ENCODE measurements around the gene IHH.
A peak's percentile ranks its signal among the peaks of the same experiment; 100 is the strongest.

Gene IHH

GRCh38 chr2:219084791-219085190, 24.1 kb upstream of the IHH start:
- no peak overlapping the region for H3K4me3 ChIP-seq (ENCODE audit: low read length)
- TF ChIP-seq, protein P1, sequence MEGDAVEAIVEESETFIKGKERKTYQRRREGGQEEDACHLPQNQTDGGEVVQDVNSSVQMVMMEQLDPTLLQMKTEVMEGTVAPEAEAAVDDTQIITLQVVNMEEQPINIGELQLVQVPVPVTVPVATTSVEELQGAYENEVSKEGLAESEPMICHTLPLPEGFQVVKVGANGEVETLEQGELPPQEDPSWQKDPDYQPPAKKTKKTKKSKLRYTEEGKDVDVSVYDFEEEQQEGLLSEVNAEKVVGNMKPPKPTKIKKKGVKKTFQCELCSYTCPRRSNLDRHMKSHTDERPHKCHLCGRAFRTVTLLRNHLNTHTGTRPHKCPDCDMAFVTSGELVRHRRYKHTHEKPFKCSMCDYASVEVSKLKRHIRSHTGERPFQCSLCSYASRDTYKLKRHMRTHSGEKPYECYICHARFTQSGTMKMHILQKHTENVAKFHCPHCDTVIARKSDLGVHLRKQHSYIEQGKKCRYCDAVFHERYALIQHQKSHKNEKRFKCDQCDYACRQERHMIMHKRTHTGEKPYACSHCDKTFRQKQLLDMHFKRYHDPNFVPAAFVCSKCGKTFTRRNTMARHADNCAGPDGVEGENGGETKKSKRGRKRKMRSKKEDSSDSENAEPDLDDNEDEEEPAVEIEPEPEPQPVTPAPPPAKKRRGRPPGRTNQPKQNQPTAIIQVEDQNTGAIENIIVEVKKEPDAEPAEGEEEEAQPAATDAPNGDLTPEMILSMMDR (conservative IDR thresholded peaks at IDR 0.05; ENCODE audit: low read depth, low read length), result no peak
- no peak for DNase-seq (ENCODE audit: low read depth)

- no peak overlapping the region for H3K4me3 ChIP-seq (ENCODE audit: low read length)
- no peak for DNase-seq (ENCODE audit: low read depth)
- TF ChIP-seq, protein P1 (conservative IDR thresholded peaks at IDR 0.05; ENCODE audit: low read depth, low read length), result no peak
Observed at GRCh38 chr2:219082332-219082958, 21.7 kb upstream of the IHH start.

GRCh38 chr2:219081701-219082331, 21.1 kb upstream of the IHH start:
- H3K4me3 ChIP-seq (ENCODE audit: low read length), result no peak overlapping the region
- TF ChIP-seq, protein P1 (conservative IDR thresholded peaks at IDR 0.05; ENCODE audit: low read depth, low read length), result no peak

DNA sequence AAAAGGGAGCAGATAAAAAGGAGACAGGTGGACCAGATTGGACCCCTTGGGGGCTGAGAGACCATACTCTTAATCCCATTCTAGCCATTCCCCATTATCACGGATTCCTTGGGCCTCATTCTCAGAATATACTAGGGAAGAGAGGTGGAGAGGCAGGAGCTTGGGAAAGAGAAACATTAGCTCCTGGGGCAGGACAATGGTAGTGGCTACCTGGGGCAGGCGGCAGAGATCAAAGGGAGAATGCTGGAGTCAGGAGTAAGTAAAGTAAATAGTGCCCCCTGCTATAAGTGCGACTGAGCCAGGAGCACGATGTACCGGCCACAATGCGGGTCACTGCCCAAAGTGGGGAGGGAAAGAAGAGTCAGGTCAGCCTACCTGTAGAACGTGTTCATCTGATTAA, 20.4 kb upstream of the IHH start:
- no peak overlapping the region for H3K4me3 ChIP-seq (ENCODE audit: low read length)
- TF ChIP-seq, protein P1 (conservative IDR thresholded peaks at IDR 0.05; ENCODE audit: low read depth, low read length), result no peak
- DNase-seq (ENCODE audit: low read depth), result no peak

More at GRCh38 chr2:219081701-219082331, 21.1 kb upstream of the IHH start:
- DNase-seq (ENCODE audit: low read depth), result no peak

DNA sequence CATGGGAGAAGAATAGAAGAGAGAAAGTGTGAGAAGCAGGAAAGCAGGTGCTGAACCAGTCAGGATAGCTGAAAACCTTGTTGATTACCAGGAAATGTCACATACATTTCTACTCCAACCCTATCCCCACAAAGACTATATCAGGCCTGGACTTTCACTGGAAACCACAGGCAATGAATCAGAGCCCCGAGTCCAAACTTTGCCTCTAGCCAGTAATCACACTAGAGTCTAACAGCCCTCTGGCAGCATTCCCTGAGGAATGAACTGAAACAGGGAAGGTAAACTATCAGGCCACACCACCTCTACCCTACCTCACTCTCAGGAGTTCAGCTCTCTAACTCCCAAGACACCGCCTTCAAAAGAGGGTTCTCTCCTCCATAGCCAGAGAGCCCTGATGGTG, 18.7 kb upstream of the IHH start:
- DNase-seq (ENCODE audit: low read depth), result no peak
- TF ChIP-seq, protein P1 (conservative IDR thresholded peaks at IDR 0.05; ENCODE audit: low read depth, low read length), result no peak
- H3K4me3 ChIP-seq (ENCODE audit: low read length), result no peak overlapping the region

DNA sequence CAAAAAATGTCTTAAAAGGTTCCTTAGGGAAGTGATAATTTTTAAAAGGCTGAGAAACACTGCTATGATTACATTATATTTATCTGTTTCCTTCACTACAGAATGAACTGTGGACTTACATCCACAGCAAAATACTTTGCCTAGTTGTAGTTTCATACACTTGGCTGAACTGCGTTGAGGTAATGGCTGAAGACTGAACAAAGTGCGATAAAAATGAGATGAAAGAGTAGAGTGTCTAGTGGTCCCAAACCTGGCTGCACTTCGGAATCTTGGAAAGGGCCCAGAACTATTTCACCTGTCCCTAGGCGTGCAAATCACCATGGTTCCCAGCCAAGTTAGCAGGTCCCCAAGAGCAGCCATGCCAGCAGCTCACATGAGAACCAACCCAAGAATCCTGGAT, 18.2 kb upstream of the IHH start:
- H3K4me3 ChIP-seq (ENCODE audit: low read length), result no peak overlapping the region
- TF ChIP-seq, protein P1 (conservative IDR thresholded peaks at IDR 0.05; ENCODE audit: low read depth, low read length), result no peak
- no peak for DNase-seq (ENCODE audit: low read depth)

DNA sequence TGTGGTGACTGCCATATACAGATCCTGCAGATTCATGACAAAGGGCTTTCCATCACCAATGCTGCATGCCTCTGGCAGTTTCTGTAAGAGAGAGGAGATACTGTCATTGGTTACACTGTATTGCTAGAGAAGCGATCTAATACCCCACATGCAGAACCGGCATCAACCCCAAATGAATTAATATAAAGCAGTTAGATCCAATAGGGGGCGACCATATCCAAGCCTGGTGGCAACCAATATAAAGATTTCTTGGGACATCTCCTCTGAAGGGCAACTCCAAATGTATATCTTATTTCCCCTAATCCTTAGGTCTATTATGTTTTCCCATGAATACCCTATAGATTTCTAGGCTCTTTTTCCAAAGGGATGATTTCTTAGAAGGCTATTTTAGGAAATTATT, 17.4 kb upstream of the IHH start:
- DNase-seq (ENCODE audit: low read depth), result no peak
- no peak overlapping the region for H3K4me3 ChIP-seq (ENCODE audit: low read length)
- TF ChIP-seq, protein P1 (conservative IDR thresholded peaks at IDR 0.05; ENCODE audit: low read depth, low read length), result peak; percentile 13
